Activated CD4-positive, alpha-beta T cell treated with anti-CD3 and anti-CD28 coated beads for 24 hours (primary cell): ENCODE data around the gene CYB561.

ENCODE experiments used
- DNase-seq, 2 donors: peaks; one replicate each; pipeline ENCODE4 v3.0.0-alpha.2; 2020; ENCODE audit warnings: low read depth in 2 of 2

CYB561 gene

GRCh38 chr17:63445954-63446752, at the start of gene CYB561:
Gene CYB561, minus strand, starts transcription at chr17:63446306. Its CDS starts 8,759 bp downstream, at chr17:63437547.
- DNase-seq: peak; percentile 48 to 51

GRCh38 chr17:63495491-63495890, 49.4 kb upstream of the CYB561 start:
- no peak for DNase-seq

- DNase-seq: no peak
Observed at GRCh38 chr17:63494300-63494928, 48.3 kb upstream of the CYB561 start.

GRCh38 chr17:63493411-63493810, 47.3 kb upstream of the CYB561 start:
- no peak for DNase-seq

GRCh38 chr17:63492940-63493339, 46.8 kb upstream of the CYB561 start:
- no peak for DNase-seq

- DNase-seq: no peak
Observed at GRCh38 chr17:63491977-63492618, 46.0 kb upstream of the CYB561 start.

GRCh38 chr17:63491413-63491812, 45.3 kb upstream of the CYB561 start:
- DNase-seq: no peak

GRCh38 chr17:63490858-63491400, 44.8 kb upstream of the CYB561 start:
- no peak for DNase-seq

- no peak for DNase-seq
Observed at GRCh38 chr17:63490329-63490728, 44.2 kb upstream of the CYB561 start.

- no peak for DNase-seq
Observed at GRCh38 chr17:63489291-63489690, 43.2 kb upstream of the CYB561 start.

- DNase-seq: no peak
Observed at GRCh38 chr17:63488851-63489250, 42.7 kb upstream of the CYB561 start.

- no peak for DNase-seq
Observed at GRCh38 chr17:63487014-63487339, 40.9 kb upstream of the CYB561 start.

GRCh38 chr17:63486317-63487013, 40.4 kb upstream of the CYB561 start:
- DNase-seq: no peak

- DNase-seq: no peak
Observed at GRCh38 chr17:63483655-63484575, 37.8 kb upstream of the CYB561 start.

GRCh38 chr17:63483038-63483437, 36.9 kb upstream of the CYB561 start:
- DNase-seq: no peak

GRCh38 chr17:63482509-63482908, 36.4 kb upstream of the CYB561 start:
- DNase-seq: no peak

GRCh38 chr17:63481488-63481870, 35.4 kb upstream of the CYB561 start:
- no peak for DNase-seq

- no peak for DNase-seq
Observed at GRCh38 chr17:63480826-63481487, 34.9 kb upstream of the CYB561 start.

GRCh38 chr17:63480192-63480784, 34.2 kb upstream of the CYB561 start:
- DNase-seq: no peak
